ENCODE results near the gene CFAP46. TPM values are rescaled to one million over a fixed set of nuclear protein-coding genes. Genes with fewer than 3 reads are reported as not detected.
"Not testable (repeated sequence)": the region's sequence is repeated elsewhere in the genome, so short reads cannot be mapped to it uniquely, and the experiment has no call there.

Gene CFAP46
- total RNA-seq, 2 experiments from 2014 or later = 1.1 to 1.5 TPM

- H3K27me3 Mint-ChIP-seq = peaks cover 32% of the 10 kb centered on the region
- no peak overlapping the region for H3K27ac Mint-ChIP-seq
- H3K4me3 Mint-ChIP-seq = no peak overlapping the region
- H3K9me3 Mint-ChIP-seq = peaks cover 2% of the 10 kb centered on the region
- H3K4me1 Mint-ChIP-seq = no peaks in the 10 kb centered on the region
- DNase-seq = no peak
- no peaks in the 10 kb centered on the region for H3K36me3 Mint-ChIP-seq
Observed at GRCh38 chr10:132972986-132973902, 30.9 kb upstream of the CFAP46 start.

- H3K9me3 Mint-ChIP-seq = peaks cover 2% of the 10 kb centered on the region
- no peak overlapping the region for H3K4me3 Mint-ChIP-seq
- no peaks in the 10 kb centered on the region for H3K36me3 Mint-ChIP-seq
- peaks cover 35% of the 10 kb centered on the region for H3K27me3 Mint-ChIP-seq
- DNase-seq = no peak
- no peak overlapping the region for H3K27ac Mint-ChIP-seq
- no peaks in the 10 kb centered on the region for H3K4me1 Mint-ChIP-seq
Observed at GRCh38 chr10:132972149-132972985, 30.0 kb upstream of the CFAP46 start.

- no peak overlapping the region for H3K4me3 Mint-ChIP-seq
- H3K27ac Mint-ChIP-seq = no peak overlapping the region
- no peaks in the 10 kb centered on the region for H3K36me3 Mint-ChIP-seq
- peaks cover 2% of the 10 kb centered on the region for H3K9me3 Mint-ChIP-seq
- DNase-seq = no peak
- no peaks in the 10 kb centered on the region for H3K4me1 Mint-ChIP-seq
- peaks cover 37% of the 10 kb centered on the region for H3K27me3 Mint-ChIP-seq
Observed at GRCh38 chr10:132971448-132972148, 29.2 kb upstream of the CFAP46 start.

DNA sequence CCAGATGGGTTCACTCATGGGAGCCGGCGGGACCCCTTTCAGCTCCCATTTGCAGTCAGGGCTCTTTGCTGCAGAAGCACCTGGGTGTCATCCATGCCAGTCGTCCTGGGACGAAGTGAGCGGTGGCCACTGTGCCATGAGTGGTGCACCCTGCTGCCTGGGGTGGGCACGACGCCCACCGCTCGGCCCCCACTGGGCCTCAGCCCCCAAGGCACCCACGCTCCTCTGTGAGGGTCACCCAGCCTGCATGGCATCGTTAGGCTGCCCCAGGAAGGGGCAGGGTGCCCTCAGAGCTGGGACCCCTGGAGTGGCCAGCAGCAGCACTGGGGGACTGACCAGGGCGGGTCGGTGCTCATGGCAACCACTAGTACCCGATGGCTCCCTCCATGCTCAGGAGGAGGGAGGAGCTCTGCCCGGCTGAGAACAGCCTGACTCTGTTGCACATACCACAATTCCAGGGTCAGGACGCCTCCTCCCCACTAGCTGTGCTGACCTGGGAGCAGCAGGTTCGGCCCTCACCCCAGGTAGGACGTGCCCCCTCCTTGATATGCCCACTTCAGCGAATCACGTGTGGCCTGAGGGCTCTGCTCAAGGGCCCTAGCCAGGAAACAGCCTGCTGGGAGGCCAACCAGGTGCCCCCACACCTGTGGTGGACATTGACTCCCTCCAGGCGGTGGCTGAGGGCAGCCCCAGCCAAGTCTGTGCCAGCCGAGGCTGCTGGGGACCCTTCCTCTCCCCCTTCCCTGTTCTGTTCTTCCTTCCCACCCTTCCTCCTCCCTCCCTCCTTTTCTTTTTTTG, 28.5 kb upstream of the CFAP46 start:
- no peak for DNase-seq
- Mint-ChIP-seq H3K27me3 (peaks cover 35% of the 10 kb centered on the region), H3K4me1 (no peaks in the 10 kb centered on the region), H3K4me3 (no peak overlapping the region), H3K36me3 (no peaks in the 10 kb centered on the region), H3K9me3 (peaks cover 2% of the 10 kb centered on the region), H3K27ac (no peak overlapping the region)

GRCh38 chr10:132967540-132967939, 25.2 kb upstream of the CFAP46 start:
- H3K27ac Mint-ChIP-seq = no peak overlapping the region
- DNase-seq = no peak
- H3K36me3 Mint-ChIP-seq = peaks cover 2% of the 10 kb centered on the region
- peaks cover 2% of the 10 kb centered on the region for H3K9me3 Mint-ChIP-seq
- peaks cover 33% of the 10 kb centered on the region for H3K27me3 Mint-ChIP-seq
- peaks cover 10% of the 10 kb centered on the region for H3K4me1 Mint-ChIP-seq
- H3K4me3 Mint-ChIP-seq = no peak overlapping the region

GRCh38 chr10:132965411-132966057, 23.2 kb upstream of the CFAP46 start:
- peaks cover 21% of the 10 kb centered on the region for H3K27me3 Mint-ChIP-seq
- no peak overlapping the region for H3K27ac Mint-ChIP-seq
- H3K9me3 Mint-ChIP-seq = no peaks in the 10 kb centered on the region
- H3K4me3 Mint-ChIP-seq = no peak overlapping the region
- DNase-seq = no peak
- peaks cover 2% of the 10 kb centered on the region for H3K36me3 Mint-ChIP-seq
- peaks cover 18% of the 10 kb centered on the region for H3K4me1 Mint-ChIP-seq

- H3K27ac Mint-ChIP-seq, H3K36me3 Mint-ChIP-seq, DNase-seq, H3K9me3 Mint-ChIP-seq: not testable (repeated sequence)
- H3K27me3 Mint-ChIP-seq = peaks cover 19% of the 10 kb centered on the region
- H3K4me3 Mint-ChIP-seq = peak overlapping the region; percentile 26
- peaks cover 18% of the 10 kb centered on the region for H3K4me1 Mint-ChIP-seq
Observed at GRCh38 chr10:132964707-132965410, 22.5 kb upstream of the CFAP46 start.

- H3K4me3 Mint-ChIP-seq = no peak overlapping the region
- H3K27me3 Mint-ChIP-seq = peaks cover 19% of the 10 kb centered on the region
- H3K4me1 Mint-ChIP-seq = peaks cover 18% of the 10 kb centered on the region
- no peak overlapping the region for H3K27ac Mint-ChIP-seq
- H3K9me3 Mint-ChIP-seq = no peaks in the 10 kb centered on the region
- DNase-seq = no peak
- H3K36me3 Mint-ChIP-seq = peaks cover 2% of the 10 kb centered on the region
Observed at GRCh38 chr10:132964231-132964630, 21.9 kb upstream of the CFAP46 start.

GRCh38 chr10:132963430-132963960, 21.1 kb upstream of the CFAP46 start:
- Mint-ChIP-seq H3K9me3 (no peaks in the 10 kb centered on the region), H3K4me3 (peak overlapping the region; percentile 88), H3K27me3 (peaks cover 14% of the 10 kb centered on the region), H3K4me1 (peaks cover 18% of the 10 kb centered on the region), H3K27ac (peak overlapping the region; percentile 90), H3K36me3 (peaks cover 2% of the 10 kb centered on the region)
- DNase-seq = no peak

DNA sequence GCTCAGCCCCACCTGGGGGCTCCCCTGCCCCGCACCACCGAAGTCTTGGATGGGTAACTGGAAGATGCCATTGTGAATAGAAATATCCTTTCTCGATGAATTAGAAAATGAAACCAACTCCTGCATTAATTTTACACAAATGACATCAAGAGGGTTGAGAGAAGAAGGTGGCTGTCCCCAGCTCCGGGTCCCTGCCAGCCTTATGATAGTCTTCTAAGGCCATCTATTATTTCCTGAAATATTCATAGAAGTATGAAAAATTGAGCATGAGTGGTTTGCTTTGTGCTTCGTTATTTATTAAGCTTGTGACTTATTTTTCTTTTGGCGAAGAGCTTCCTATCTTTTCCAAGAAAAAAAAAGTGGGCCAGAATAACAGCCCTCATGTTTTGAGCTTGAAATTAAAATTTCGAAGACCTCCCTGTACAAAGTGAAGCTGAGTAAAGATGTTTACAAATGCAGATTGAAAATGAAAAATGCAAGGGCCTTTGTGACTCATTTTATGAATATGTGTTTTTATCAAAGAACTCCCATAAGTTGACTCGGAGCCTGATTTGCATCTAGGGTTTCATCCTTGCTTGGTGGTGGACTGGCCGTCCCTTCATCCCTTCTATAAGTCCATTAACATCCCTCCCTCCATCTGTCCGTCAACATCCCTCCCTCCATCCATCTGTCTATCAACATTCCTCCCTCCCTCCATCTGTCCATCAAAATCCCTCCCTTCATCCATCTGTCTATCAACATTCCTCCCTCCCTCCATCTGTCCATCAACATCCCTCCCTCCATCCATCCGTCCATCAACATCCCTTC, 20.5 kb upstream of the CFAP46 start:
- Mint-ChIP-seq H3K36me3 (peaks cover 2% of the 10 kb centered on the region), H3K27ac (peak overlapping the region; percentile 90), H3K4me3 (peak overlapping the region; percentile 88), H3K4me1 (peaks cover 18% of the 10 kb centered on the region), H3K9me3 (no peaks in the 10 kb centered on the region), H3K27me3 (peaks cover 14% of the 10 kb centered on the region)
- no peak for DNase-seq

GRCh38 chr10:132961787-132962622, 19.6 kb upstream of the CFAP46 start:
- Mint-ChIP-seq H3K36me3 (peaks cover 2% of the 10 kb centered on the region), H3K27me3 (peaks cover 10% of the 10 kb centered on the region), H3K27ac (peak overlapping the region; percentile 90), H3K9me3 (no peaks in the 10 kb centered on the region), H3K4me3 (peak overlapping the region; percentile 88), H3K4me1 (peaks cover 18% of the 10 kb centered on the region)
- DNase-seq = peak; percentile 85

DNA sequence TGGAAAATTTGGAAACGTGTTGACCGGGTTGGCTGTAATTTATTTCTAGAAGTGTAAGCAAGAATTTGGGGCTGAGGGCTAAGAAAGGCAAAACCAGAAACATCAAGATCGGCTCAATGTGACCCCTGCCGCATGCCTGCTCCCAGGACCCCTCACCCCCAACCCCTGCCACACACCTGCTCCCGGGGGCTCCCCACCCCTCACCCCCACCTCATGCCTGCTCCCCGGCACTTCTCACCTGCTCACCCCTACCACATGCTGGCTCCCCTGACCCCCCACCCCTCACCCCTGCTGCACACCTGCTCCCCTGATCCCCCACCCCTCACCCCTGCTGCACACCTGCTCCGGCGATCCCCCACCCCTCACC, 19.0 kb upstream of the CFAP46 start:
- peaks cover 18% of the 10 kb centered on the region for H3K4me1 Mint-ChIP-seq
- H3K27ac Mint-ChIP-seq = no peak overlapping the region
- no peak for DNase-seq
- peaks cover 10% of the 10 kb centered on the region for H3K27me3 Mint-ChIP-seq
- peaks cover 2% of the 10 kb centered on the region for H3K36me3 Mint-ChIP-seq
- no peak overlapping the region for H3K4me3 Mint-ChIP-seq
- no peaks in the 10 kb centered on the region for H3K9me3 Mint-ChIP-seq

All from activated naive CD8-positive, alpha-beta T cell treated with anti-CD3 and anti-CD28 coated beads for 36 hours (primary cell).